Head of caudate nucleus (tissue), 42 donors: ENCODE results near the gene SLC7A8.
"Not testable (repeated sequence)": the region's sequence is repeated elsewhere in the genome, so short reads cannot be mapped to it uniquely, and the experiment has no call there.

Source experiments
- DNase-seq, 42 donors: peaks; one replicate each; pipeline versions ENCODE4 v3.0.0 to v3.0.0-alpha.2; 2020 to 2021; ENCODE audit warnings: mixed read lengths in 7 of 42
- intact Hi-C: fragments of 100-400 bp; cut with DNase I; formaldehyde crosslinking; loops from one replicate; pipeline ENCODE4 v1.15.0; 2022

SLC7A8 gene

GRCh38 chr14:23183479-23183878 is at the start of gene SLC7A8:
Gene SLC7A8 (minus strand): TSS chr14:23183660. CDS start chr14:23182914, 746 bp downstream.
- peak; percentile 63 to 95 (median 84) for DNase-seq
- intact Hi-C loops: loop anchor here (10.0 kb wide), 1 partner anchor 109 kb away; no protein-coding TSS in a partner anchor

DNA sequence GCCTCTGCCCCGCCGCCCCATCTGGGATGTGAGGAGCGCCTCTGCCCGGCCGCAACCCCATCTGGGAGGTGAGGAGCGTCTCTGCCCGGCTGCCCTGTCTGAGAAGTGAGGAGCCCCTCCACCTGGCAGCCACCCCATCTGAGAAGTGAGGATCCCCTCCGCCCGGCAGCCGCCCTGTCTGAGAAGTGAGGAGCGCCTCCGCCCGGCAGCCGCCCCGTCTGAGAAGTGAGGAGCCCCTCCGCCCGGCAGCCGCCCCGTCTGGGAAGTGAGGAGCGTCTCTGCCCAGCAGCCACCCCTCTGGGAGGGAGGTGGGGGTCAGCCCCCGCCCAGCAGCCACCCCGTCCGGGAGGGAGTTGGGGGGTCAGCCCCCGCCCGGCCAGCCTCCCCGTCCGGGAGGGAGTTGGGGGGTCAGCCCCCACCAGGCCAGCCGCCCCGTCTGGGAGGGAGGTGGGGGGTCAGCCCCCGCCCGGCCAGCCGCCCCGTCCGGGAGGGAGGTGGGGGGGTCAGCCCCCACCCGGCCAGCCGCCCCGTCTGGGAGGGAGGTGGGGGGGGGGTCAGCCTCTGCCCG is 48.9 kb upstream of the SLC7A8 start:
- intact Hi-C loops, DNase-seq: not testable (repeated sequence)

DNA sequence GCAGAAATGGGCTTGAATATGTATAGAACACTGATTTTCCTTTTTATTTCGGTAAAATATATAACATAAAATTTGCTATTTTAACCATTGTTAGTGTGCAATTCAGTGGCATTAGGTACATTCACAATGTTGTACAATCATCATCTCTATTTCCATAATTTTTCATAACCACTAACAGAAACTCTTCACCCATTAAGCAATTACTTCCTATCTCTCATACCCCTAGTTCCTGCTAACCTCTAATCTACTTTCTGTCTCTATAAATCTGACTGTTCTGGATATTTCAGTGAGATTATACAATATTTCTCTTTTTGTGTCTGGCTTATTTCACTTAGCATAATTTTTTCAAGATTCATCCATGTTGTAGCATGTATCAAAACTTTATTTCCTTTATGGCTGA is 45.4 kb upstream of the SLC7A8 start:
- intact Hi-C loops: no loop called here
- no peak for DNase-seq

DNA sequence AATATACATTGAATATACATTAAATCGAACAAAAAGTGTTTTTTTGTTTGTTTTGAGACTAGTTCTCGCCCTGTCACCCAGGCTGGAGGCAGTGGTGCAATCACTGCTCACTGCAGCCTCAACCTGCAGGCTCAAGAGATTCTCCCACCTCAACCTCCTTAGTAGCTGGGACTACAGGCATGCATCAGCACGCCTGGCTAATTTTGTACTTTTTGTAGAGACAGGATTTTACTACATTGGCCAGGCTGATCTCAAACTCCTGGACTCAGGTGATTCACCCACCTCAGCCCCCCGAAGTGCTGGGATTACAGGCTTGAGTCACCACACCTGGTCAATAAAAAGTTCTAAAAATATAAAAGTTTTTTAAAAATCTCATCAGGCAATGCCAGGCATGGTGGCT is 44.1 kb upstream of the SLC7A8 start:
- intact Hi-C loops: no loop called here
- DNase-seq: no peak

- DNase-seq, intact Hi-C loops: not testable (repeated sequence)
Observed at GRCh38 chr14:23224958-23225357, 41.5 kb upstream of the SLC7A8 start.

GRCh38 chr14:23219075-23219474 is 35.6 kb upstream of the SLC7A8 start:
- DNase-seq: no peak
- intact Hi-C loops: no loop called here

GRCh38 chr14:23217032-23218020 is 33.9 kb upstream of the SLC7A8 start:
- intact Hi-C loops: no loop called here
- no peak for DNase-seq

GRCh38 chr14:23215421-23215820 is 32.0 kb upstream of the SLC7A8 start:
- DNase-seq: no peak
- intact Hi-C loops: no loop called here

GRCh38 chr14:23209651-23210423 is 26.4 kb upstream of the SLC7A8 start:
- no peak for DNase-seq
- intact Hi-C loops: no loop called here

GRCh38 chr14:23208324-23208723 is 24.9 kb upstream of the SLC7A8 start:
- intact Hi-C loops: no loop called here
- no peak for DNase-seq

DNA sequence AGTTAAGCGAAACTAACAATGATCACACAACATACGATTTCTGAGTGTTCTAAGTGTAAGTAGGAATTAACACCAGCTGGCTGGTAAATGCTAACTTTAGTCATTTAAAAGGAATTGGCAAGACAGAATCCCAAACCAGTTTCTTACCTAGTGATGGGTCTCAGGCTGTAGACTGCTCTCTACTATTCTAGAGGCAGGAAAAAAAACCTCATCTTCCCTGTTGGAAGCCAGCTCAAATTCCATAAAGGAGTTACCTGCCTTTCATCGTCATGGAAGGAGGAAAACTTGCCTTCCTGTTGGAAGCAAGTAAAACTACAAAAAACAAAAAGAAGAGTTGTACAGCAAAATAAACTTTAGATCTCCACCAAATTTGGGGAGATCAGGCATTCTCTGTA is 23.7 kb upstream of the SLC7A8 start:
- no peak for DNase-seq
- intact Hi-C loops: no loop called here

- intact Hi-C loops: no loop called here
- no peak for DNase-seq
Observed at GRCh38 chr14:23206422-23207145, 23.1 kb upstream of the SLC7A8 start.

DNA sequence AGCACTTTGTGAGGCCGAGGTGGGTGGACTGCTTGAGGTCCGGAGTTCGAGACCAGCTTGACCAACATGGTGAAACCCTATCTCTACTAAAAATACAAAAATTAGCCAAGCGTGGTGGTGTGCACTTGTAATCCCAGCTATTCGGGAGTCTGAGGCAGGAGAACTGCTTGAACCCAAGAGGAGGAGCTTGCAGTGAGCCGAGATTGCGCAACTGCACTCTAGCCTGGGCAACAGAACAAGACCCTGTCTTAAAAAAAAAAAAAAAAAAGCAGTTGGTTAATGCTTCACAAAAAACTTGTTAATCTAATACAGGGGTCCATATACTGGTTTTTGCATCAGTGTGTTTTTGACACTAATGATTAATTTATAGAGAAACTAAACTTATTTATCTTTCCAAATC is 18.5 kb upstream of the SLC7A8 start:
- intact Hi-C loops: no loop called here
- DNase-seq: no peak

GRCh38 chr14:23199141-23199540 is 15.7 kb upstream of the SLC7A8 start:
- intact Hi-C loops, DNase-seq: not testable (repeated sequence)

DNA sequence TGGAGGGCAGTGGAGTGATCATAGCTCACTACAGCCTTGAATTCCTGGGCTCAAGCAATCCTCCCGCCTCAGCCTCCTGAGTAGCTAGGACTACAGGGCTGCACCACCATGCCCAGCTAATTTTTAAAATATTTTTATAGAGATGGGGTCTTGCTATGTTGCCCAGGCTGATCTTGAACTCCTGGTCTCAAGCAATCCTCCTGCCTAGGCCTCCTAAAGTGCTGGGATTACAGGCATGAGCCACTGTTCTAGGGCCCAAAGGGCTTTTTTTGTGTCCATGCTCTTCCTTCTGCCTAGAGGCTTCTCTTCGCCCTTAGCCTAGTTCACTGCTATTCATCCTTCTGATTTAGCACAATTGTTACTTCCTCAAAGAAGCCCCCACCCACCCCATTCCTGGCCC is 13.0 kb upstream of the SLC7A8 start:
- intact Hi-C loops, DNase-seq: not testable (repeated sequence)

DNA sequence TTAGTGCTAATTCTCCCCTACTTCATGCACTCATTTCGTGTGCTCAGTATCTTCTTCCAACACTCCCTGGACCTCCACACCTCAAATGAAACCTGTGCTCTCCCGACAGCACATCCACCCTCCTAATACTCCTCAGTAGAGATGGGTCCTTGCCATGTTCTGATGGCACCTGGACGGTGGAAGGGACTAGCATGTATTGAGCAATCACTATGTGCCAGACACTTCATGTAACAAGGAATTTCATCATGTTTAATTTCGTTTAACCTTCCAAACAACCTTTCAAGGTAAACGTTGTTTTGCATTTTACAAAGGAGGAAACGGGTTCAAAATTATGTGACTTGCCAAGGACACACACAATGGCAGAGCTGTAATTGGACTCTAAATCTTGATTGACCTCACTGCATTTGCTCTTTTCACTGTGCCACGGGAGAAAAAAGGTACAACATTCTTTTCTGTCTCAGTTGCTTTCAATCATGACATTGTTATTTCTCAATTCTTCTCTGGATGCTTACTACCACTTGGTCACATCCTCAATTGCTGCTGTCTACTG is 12.2 kb upstream of the SLC7A8 start:
- intact Hi-C loops: no loop called here
- DNase-seq: no peak

- intact Hi-C loops: no loop called here
- no peak for DNase-seq
Observed at GRCh38 chr14:23193432-23193831, 10.0 kb upstream of the SLC7A8 start.

DNA sequence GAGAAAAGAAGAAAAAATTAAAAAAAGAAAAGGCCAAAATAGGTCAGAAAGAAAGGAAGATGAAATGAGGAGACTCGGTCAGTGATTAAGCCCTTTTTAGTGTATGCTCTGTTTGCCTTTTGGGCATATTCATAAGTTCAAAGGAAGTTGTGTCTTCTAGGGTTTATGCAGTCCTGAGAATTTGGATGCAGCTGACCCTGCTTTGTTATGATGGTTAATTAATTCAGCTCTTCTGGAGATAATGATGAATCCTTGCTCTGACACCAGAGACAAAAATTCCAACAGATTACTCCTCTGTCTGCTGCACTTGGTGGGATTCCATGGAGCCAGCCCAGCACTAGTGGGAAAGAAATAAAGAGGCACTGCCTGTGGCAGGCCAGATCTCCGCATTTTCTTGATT is 4.5 kb upstream of the SLC7A8 start:
- intact Hi-C loops: loop anchor here (2.0 to 10.0 kb wide), 2 partner anchors 67 to 113 kb away; no protein-coding TSS in a partner anchor

More for the DNA sequence above, 4.5 kb upstream of the SLC7A8 start:
- peak in 1 of 42 donors; percentile 31 for DNase-seq
